Osteoblast (primary cell): ENCODE results near the gene GPC5. TPM values are rescaled to one million over a fixed set of nuclear protein-coding genes. Genes with fewer than 3 reads are reported as not detected.

Experiments used
- DNase-seq: peaks from one replicate; pipeline ENCODE4 v3.0.0; 2011; ENCODE audit warnings: low spot score, mixed read lengths; ENCODE audit not compliant: insufficient read length; ENCODE audit errors: missing footprints
- H2AFZ ChIP-seq: 2 replicates; pipeline ENCODE4 v1.6.0; 2011; ENCODE audit warnings: mild to moderate bottlenecking, low read length
- H3K27ac ChIP-seq: 2 replicates; pipeline ENCODE4 v1.5.1; 2011; ENCODE audit warnings: mild to moderate bottlenecking, low read depth, low read length, moderate library complexity
- H3K27me3 ChIP-seq: 2 replicates; pipeline ENCODE4 v1.6.0; 2012; ENCODE audit warnings: mild to moderate bottlenecking, control low read depth, inconsistent platforms, low read length, moderate library complexity; ENCODE audit not compliant: insufficient read depth
- H3K36me3 ChIP-seq: 2 replicates; pipeline ENCODE4 v1.5.1; 2011; ENCODE audit warnings: mild to moderate bottlenecking, low read length, control low read depth, moderate library complexity; ENCODE audit not compliant: insufficient read depth
- H3K4me1 ChIP-seq: 2 replicates; pipeline ENCODE4 v1.5.1; 2011; ENCODE audit warnings: mild to moderate bottlenecking, low read length, control low read depth, moderate library complexity; ENCODE audit not compliant: insufficient read depth
- H3K4me2 ChIP-seq: 2 replicates; pipeline ENCODE4 v1.6.0; 2011; ENCODE audit warnings: mild to moderate bottlenecking, low read length; ENCODE audit not compliant: insufficient read depth
- H3K4me3 ChIP-seq: fragments of 200-600 bp; sonication (generic); 3 replicates; pipeline ENCODE4 v1.5.1; 2012; ENCODE audit warnings: mild to moderate bottlenecking, low read length, inconsistent platforms; ENCODE audit not compliant: insufficient read depth
- H3K79me2 ChIP-seq: 2 replicates; pipeline ENCODE4 v1.6.0; 2012; ENCODE audit warnings: mild to moderate bottlenecking, low read length, control low read depth, inconsistent platforms; ENCODE audit not compliant: insufficient read depth
- H3K9me3 ChIP-seq: 2 replicates; pipeline ENCODE4 v1.5.1; 2011; ENCODE audit warnings: low read depth, low read length, control low read depth
- H4K20me1 ChIP-seq: 2 replicates; pipeline ENCODE4 v1.6.0; 2012; ENCODE audit warnings: mild to moderate bottlenecking, low read length, control low read depth; ENCODE audit not compliant: insufficient read depth
- CTCF ChIP-seq: IDR thresholded peaks from 2 replicates; pipeline ENCODE4 v1.5.1; 2011; ENCODE audit warnings: mild to moderate bottlenecking, low read depth, low read length, moderate library complexity; ENCODE audit errors: extremely low read depth
- total RNA-seq: library from RNA; depleted of rRNA; stranded (reverse); fragments of >200 nt; gene quantifications from 2 replicates; pipeline ENCODE4 v1.2.3, GENCODE V29; 2012

GPC5 gene
- total RNA-seq, 1 donor, result 0.36 TPM

GRCh38 chr13:91355099-91355825 is 43.2 kb upstream of the GPC5 start:
- Histone ChIP-seq H3K27ac (no peak overlapping the region), H3K36me3 (peaks cover 31% of the 10 kb centered on the region), H3K27me3 (no peaks in the 10 kb centered on the region), H3K4me3 (no peak overlapping the region), H4K20me1 (no peaks in the 10 kb centered on the region), H3K9me3 (no peaks in the 10 kb centered on the region), H3K4me1 (peaks cover 3% of the 10 kb centered on the region), H3K4me2 (no peak overlapping the region), H2AFZ (no peak overlapping the region), H3K79me2 (peaks cover 20% of the 10 kb centered on the region)
- no peak for DNase-seq
- TF ChIP-seq CTCF, result no peak

DNA sequence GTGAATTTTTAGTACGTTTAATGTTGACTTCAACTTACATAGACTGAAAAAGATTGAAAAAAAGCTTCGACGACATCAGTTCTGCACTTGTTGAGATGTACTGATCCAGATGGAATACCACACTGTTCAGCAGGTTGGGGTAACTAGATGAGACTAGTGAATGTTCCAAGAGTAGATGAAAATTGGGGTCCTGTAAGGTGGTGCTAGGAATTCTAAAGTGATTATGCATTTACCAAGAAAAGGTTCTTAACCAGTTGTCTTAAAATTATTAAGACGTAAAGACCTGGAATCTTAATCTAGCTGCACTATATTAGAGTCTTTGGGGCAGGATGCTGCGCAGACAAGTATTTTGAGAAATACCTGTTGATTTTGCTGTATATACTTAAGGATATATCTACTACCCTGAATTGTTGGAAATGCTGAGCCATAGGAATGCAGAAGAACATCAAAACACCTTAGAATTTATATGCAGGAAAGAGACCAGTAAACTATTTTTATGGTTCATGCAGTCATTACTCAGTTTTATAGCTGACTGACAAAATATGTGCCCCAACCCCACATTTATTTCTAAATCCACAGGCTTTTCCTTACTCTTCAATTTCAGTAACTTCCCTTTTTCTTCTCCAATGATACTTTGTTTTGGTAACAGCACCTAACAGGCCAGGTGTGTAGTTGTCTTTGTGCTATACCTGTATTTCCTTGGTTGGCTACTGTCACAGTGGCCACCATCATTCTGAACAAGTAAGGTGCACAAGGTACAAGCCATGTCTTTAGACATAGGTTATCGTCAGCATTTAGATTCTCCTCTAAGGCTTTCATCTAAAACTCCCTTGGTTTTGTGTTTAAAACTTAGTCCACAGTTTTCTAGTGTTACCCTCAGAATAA is 42.4 kb upstream of the GPC5 start:
- H3K9me3 ChIP-seq, result no peaks in the 10 kb centered on the region
- H3K4me2 ChIP-seq, result no peak overlapping the region
- peak; percentile 19 for DNase-seq
- H3K4me1 ChIP-seq, result no peaks in the 10 kb centered on the region
- H3K27me3 ChIP-seq, result no peaks in the 10 kb centered on the region
- H3K79me2 ChIP-seq, result peaks cover 12% of the 10 kb centered on the region
- H4K20me1 ChIP-seq, result no peaks in the 10 kb centered on the region
- TF ChIP-seq CTCF, result no peak
- H3K4me3 ChIP-seq, result no peak overlapping the region
- H3K27ac ChIP-seq, result no peak overlapping the region
- H3K36me3 ChIP-seq, result peaks cover 23% of the 10 kb centered on the region
- H2AFZ ChIP-seq, result no peak overlapping the region

DNA sequence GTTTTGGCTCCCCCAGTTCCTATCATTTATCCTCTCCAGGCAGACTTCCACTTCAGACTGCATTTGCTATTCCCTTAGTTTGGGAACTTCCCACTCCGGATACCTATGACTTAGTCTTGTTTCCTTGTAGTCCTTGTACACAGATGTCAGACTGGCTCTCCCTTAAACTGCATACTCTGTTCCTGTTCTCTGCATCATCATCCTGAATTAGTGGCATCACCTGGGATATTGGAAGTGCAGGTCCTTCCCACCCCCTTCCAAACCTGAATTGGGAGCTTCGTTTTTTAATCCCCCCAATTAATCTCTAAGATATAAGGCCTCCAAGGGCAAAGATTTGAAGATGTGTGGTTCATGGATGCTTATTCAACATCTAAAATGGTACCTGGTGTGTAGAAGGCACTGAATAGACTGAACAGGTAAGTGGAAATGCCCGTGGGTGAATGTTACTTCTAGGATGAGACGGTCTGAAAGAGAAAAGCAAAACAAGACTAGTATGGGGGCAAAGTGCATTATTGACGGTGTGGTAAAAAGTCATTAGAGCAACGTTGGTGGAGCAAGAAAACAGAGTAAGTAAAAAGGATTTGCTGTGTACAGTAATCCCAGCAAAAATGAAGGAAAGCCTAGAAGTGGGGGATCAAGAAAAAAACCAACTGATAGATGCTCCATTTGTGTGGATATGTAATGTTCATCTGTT is 41.4 kb upstream of the GPC5 start:
- peaks cover 2% of the 10 kb centered on the region for H3K79me2 ChIP-seq
- H3K4me3 ChIP-seq, result no peak overlapping the region
- H3K4me1 ChIP-seq, result no peaks in the 10 kb centered on the region
- no peak for DNase-seq
- H3K9me3 ChIP-seq, result no peaks in the 10 kb centered on the region
- H3K36me3 ChIP-seq, result peaks cover 19% of the 10 kb centered on the region
- no peak for TF ChIP-seq CTCF
- no peak overlapping the region for H2AFZ ChIP-seq
- no peaks in the 10 kb centered on the region for H4K20me1 ChIP-seq
- no peak overlapping the region for H3K27ac ChIP-seq
- no peaks in the 10 kb centered on the region for H3K27me3 ChIP-seq
- H3K4me2 ChIP-seq, result no peak overlapping the region
